Left ventricle myocardium superior (tissue), 1 donor: ENCODE measurements around the gene OPCML. TPM values are rescaled to one million over a fixed set of nuclear protein-coding genes. Genes with fewer than 3 reads are reported as not detected.

ENCODE experiments used
- ATAC-seq: fragments of 200-7000 bp; cut with Tn5 transposase; one replicate; pipeline ENCODE4 v1.9.1; 2020; ENCODE audit warnings: mild to moderate bottlenecking, moderate library complexity
- DNase-seq: peaks from one replicate; pipeline ENCODE4 v3.0.0-alpha.2; 2020
- intact Hi-C: fragments of 100-400 bp; cut with micrococcal nuclease; formaldehyde crosslinking; loops from one replicate; pipeline ENCODE4 v1.11.0; 2022
- total RNA-seq: library from RNA; stranded (reverse); fragmentation: NEBNext Ultra II Directional; extraction: Animal tissue kit (Norgen Biotek cat#: 25700); gene quantifications from one replicate; pipeline ENCODE4 v1.2.1, GENCODE V29; 2021
- donor health status: DM: no; HTN: yes; CAD: no; lungs with severe emphysema.

OPCML gene
- total RNA-seq, 1 donor from 2014 or later: 0.37 TPM

DNA sequence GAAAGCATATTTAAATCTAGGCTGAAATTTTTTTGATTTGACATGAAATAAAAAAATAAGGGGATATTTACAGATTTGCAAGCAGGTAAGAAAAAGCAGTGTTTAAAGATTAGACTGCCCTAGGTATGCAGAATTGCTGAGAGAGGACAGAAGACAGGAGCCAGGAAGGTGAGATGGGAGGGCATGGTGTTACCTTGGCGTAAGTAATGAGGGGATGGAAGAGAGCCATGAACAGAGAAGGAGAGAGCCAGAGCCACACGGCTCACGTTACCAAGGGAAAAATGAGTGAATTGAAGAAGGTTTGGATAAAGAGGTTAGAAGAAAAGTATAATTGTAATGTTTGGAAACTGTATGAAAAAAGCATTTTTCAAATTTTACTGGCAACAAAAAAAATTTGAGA lies 904.3 kb downstream of the OPCML start:
- intact Hi-C loops: no loop called here
- no peak for ATAC-seq
- no peak for DNase-seq

DNA sequence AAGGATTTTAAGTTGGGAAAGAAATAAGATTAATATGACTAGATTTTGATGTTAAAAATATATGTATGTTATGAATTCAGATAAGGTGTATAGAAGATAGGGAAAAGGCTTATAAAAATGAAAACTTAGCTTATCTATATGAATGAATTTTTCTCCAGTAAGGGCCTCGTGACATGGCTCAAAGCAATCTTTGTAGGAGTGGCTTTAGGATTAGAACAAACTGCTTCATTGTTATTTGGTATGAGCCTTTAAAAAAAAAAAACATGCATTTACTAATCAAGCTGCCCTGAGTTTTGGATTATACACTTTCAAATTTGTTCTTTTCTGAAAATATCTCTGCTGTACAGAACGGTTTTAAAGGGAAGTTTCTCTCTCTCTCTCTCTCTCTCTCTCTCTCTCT lies 905.9 kb downstream of the OPCML start:
- intact Hi-C loops: no loop called here
- DNase-seq (no peak), ATAC-seq (no peak)

GRCh38 chr11:132623511-132623910 lies 908.8 kb downstream of the OPCML start:
- DNase-seq: no peak
- intact Hi-C loops: no loop called here
- ATAC-seq: no peak

DNA sequence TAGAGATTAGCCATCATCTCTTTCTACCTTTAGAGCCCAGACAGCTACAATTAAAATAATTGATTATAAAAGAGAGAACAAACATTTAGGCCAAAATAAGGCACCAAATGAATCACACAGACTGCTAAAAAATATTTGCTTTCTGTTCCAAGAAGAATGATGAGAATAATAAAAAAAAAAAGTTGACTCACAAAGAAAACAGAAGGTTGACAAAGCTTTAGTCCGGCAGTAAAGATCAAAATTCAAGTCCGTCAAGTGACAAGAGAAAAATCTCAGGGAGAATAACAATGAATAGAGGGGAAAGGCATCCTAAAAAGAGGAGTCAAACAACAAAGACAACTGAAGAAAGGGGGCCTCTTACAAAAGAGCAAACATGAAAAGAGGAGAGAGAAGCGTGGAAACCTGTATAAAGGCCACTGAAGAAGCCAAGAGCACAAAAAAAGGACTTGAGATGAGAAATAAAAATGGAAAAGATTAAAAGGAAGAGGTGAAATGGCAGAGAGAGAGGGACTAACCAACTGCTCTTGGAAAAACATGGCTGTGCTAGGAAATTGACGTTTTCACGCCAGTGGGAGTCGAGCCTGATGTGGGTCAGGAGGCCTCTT lies 910.2 kb downstream of the OPCML start:
- ATAC-seq (no peak), DNase-seq (no peak)
- intact Hi-C loops: no loop called here

DNA sequence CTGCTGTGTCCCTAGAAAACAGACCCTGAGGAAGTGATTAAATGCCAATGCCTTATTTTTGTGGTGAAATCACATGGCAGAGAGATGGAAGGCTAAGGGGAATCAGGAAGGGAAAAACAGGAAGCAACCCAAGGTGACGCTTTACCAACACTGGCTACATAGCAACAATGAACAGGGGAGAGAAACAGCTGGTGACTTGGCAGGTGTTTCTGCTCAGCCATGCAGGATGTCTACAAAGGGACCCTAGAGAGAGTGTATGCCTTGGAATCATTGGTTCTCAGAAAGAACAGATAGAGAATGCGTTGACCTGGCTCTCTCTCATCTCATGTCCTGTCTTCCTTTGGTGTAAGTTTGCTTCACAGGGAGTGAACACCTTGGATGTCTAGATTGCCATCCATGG lies 911.9 kb downstream of the OPCML start:
- no peak for DNase-seq
- intact Hi-C loops: no loop called here
- no peak for ATAC-seq

DNA sequence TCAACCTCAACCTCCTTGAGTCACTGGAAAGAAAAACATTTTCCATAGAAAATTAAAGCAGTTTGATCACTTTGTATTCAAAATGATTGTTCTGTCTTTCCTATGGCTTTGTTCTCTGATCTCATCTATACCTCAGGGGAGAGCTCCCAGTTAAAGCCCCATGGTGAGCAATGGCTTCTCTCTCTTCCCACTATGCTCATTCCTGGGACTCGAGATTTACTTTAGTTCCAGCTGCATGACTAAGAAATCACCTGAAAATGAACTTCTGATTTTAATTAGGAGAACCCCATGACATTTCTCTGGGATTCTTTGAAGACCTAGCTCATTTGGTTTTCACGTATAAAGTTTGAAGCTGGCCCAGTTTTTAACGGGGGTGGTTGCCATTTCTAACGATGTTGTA lies 921.5 kb downstream of the OPCML start:
- intact Hi-C loops: no loop called here
- ATAC-seq: no peak

GRCh38 chr11:132610216-132610615 lies 922.1 kb downstream of the OPCML start:
- intact Hi-C loops: no loop called here
- ATAC-seq (no peak), DNase-seq (no peak)

More for the DNA sequence above, 921.5 kb downstream of the OPCML start:
- DNase-seq: no peak

GRCh38 chr11:132607575-132607974 lies 924.7 kb downstream of the OPCML start:
- ATAC-seq: no peak
- intact Hi-C loops: no loop called here
- no peak for DNase-seq

DNA sequence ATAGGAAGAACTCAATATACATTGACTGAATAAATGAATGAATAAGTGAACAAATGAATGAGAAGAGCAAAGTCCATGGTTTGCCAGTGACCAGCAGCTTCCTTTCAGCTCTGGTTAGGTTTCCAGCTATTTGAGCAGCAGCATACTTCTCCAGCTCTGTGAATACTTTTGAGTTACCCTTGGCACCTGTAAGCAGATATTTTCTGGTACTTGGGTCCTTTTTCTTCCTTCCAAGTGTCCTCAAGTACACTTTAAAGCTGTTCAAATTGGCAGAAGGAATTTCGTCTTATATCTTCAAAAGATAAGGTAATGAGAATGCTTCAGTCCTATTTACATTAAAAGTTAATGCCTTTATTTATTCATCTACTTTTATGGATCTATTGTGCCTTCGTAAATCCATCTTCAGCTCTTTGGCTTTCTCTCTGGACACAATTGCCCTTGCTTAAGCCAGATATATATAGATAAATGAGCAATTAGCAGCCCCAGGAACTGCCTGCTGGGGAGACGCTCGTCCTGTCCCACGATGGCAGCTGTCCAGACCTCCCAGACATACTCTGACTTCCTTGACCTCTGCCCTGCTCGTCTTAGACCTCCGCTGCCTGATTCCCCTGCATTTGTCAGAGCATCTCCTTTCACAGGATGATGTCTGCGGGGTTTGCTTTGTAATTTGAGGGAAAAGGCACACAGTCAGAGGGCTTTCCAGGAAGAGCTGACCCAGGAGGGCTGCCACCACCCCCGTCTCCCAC lies 926.3 kb downstream of the OPCML start:
- intact Hi-C loops: no loop called here
- ATAC-seq (no peak), DNase-seq (no peak)

DNA sequence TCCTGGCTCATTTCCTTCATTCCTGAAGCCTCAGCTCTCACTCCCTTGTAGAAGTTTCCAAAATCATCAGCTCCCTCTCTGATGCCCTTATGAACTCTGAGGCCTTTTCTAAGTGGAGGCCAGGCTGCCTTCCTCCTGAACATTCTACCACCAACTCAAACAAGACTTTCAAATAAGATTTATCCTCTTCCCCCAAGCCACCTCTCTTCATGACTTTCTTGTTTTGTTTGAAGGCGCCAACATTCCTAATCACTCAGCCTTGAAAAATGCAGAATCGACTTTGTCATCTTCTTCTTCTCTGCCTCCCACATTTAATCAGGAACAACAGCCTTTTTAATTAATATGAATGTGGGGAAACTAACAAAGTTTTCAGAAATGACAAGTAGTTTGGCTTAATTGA lies 927.9 kb downstream of the OPCML start:
- DNase-seq (no peak), ATAC-seq (no peak)
- intact Hi-C loops: no loop called here

GRCh38 chr11:132601875-132602274 lies 930.4 kb downstream of the OPCML start:
- intact Hi-C loops: no loop called here
- no peak for DNase-seq
- no peak for ATAC-seq

DNA sequence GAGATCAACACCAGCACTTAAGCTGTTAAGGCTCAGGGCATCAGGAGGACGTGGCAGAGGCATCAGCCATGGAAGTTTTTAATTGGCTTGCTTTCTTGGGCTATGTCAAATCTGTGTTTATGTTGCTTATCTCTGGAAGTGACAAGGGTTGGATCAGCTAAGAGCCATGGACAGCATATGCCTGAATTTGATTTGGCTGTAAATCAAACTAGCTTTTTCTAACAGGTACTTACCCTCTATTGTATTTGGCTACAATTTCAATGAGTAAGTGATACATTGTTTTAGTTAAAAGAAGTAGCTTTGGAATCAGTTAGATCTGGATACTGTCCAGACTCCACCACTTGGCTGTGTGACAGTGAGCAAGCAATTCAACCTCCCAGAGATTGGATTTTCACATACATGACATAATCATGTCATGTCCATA lies 936.6 kb downstream of the OPCML start:
- intact Hi-C loops: no loop called here
- ATAC-seq: no peak
- DNase-seq: no peak

- intact Hi-C loops: no loop called here
- ATAC-seq (no peak), DNase-seq (no peak)
Observed at GRCh38 chr11:132595246-132595645, 937.1 kb downstream of the OPCML start.

DNA sequence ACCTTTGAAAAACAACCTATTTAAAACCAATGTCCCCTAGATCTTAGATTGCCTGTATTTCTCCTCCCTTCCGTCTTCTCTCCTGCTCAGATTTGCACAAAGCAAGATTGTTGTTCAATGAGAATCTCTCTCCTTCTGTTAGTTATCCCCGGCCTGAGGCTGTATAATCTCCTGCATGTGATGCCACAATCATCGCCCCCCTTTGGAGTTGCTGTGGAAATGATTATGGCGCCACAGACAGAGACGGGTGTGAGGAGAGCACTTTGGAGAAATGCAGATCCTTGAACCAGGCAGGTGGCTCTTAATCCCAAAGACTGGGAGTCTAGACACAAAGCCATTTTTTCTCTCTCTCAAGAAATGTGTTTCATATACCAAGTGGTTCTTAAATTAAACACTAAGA lies 941.3 kb downstream of the OPCML start:
- intact Hi-C loops: no loop called here
- ATAC-seq: no peak
- DNase-seq: no peak

GRCh38 chr11:132590554-132590953 lies 941.7 kb downstream of the OPCML start:
- intact Hi-C loops: no loop called here

GRCh38 chr11:132589791-132590190 lies 942.5 kb downstream of the OPCML start:
- no peak for ATAC-seq
- intact Hi-C loops: no loop called here
- no peak for DNase-seq

More at GRCh38 chr11:132590554-132590953, 941.7 kb downstream of the OPCML start:
- no peak for ATAC-seq
- DNase-seq: no peak

GRCh38 chr11:132588366-132588765 lies 943.9 kb downstream of the OPCML start:
- ATAC-seq (no peak), DNase-seq (no peak)
- intact Hi-C loops: no loop called here

DNA sequence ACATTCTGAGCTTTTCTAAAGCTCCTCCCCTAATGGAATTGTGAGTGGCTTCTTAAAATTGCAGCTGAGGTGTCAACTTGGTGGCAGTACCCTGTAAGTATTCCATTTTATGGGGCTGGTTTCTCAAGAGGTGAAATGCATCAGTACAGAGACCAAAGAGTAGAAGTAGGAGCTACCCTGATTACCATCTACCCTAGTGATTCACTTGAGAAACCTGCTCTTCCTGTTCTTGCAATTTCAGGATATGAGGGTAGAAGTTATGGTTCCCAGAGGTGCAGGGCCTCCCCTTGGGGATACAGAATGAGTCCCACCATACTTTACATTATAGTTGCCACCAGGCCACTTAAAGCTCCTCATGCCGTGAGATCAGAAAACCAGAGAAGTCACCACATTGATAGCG lies 944.6 kb downstream of the OPCML start:
- no peak for ATAC-seq

GRCh38 chr11:132586801-132587200 lies 945.5 kb downstream of the OPCML start:
- intact Hi-C loops: no loop called here
- DNase-seq (no peak), ATAC-seq (no peak)

More for the DNA sequence above, 944.6 kb downstream of the OPCML start:
- no peak for DNase-seq
- intact Hi-C loops: no loop called here

GRCh38 chr11:132579634-132580327 lies 952.5 kb downstream of the OPCML start:
- no peak for DNase-seq
- no peak for ATAC-seq
- intact Hi-C loops: no loop called here

DNA sequence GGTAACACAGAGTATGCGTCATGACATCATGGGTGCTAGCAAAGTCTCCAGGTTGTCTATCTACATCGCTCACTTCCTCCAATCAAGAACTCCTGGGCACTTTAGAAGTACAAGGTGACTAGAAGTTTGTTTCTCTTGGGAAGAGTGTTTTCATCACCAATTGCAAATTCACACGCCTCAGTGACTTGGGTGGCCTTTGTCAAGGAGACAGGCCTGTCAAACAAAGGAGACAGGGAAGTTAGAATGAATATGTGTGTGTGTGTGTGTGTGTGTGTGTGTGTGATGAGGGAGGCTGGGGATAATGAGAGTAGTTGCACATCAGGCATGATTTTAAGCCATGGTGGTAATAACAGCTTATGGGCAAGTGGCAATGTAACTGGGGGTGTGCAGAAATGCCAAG lies 953.2 kb downstream of the OPCML start:
- DNase-seq: no peak
- intact Hi-C loops: no loop called here
- ATAC-seq: no peak
